GM13977 (cell line): Measurements from ENCODE around the gene CMSS1.

Source experiments
- DNase-seq: peaks from one replicate; pipeline ENCODE4 v3.0.0; 2012; ENCODE audit warnings: low spot score
- CTCF ChIP-seq: IDR thresholded peaks from 2 replicates; pipeline ENCODE4 v1.5.1; 2012; ENCODE audit warnings: mild to moderate bottlenecking, control low read depth; ENCODE audit not compliant: insufficient read depth; ENCODE audit errors: extremely low read depth, missing control alignments
- in situ Hi-C: fragments of 300-500 bp; cut with MboI; formaldehyde crosslinking; loops from one replicate; pipeline ENCODE4 v1.12.0; 2022; ENCODE audit warnings: low sequenced_read_pairs, low pct_unique_long_range_greater_than_20kb, mixed read lengths, inconsistent platforms; ENCODE audit not compliant: unreplicated experiment

Gene CMSS1

GRCh38 chr3:99862208-99862607, 44.5 kb downstream of the CMSS1 start:
- no peak for DNase-seq
- TF ChIP-seq CTCF: no peak
- in situ Hi-C loops: no loop called here

DNA sequence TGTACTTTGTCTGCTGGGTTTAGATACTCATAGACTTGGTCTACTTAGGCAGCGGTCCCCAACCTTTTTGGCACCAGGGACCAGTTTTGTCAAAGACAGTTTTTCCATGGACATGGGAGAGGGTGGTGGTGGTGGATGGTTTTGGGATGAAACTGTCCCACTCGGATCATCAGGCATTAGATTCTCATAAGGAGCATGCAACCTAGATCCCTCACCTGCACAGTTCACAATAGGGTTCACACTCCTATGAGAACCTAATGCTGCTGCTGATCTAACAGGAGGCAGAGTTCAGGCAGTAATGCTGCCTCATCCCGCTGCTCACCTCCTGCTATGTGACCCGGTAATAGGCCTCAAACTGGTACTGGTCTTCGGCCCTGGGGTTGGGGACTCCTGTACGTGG, 45.3 kb downstream of the CMSS1 start:
- DNase-seq: no peak
- TF ChIP-seq CTCF: no peak
- in situ Hi-C loops: no loop called here

DNA sequence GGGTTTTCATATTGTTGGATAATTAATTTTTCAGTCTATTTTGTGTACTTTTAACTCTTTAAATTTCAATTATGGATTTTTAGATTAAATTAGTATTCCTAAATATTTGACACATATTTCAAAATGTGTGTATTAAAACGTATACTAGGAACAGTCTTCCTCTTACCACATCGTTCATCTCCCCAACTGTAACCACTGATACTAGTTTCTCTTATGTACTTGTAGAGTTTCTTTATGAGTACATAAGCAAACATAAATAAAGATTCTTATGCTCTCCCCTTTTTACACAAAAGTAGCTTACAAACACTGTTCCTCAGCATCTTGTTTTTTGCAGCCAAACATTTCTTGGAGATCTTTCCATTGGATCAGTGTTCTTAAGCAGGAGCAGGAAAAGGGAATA, 45.9 kb downstream of the CMSS1 start:
- DNase-seq: no peak
- in situ Hi-C loops: no loop called here

DNA sequence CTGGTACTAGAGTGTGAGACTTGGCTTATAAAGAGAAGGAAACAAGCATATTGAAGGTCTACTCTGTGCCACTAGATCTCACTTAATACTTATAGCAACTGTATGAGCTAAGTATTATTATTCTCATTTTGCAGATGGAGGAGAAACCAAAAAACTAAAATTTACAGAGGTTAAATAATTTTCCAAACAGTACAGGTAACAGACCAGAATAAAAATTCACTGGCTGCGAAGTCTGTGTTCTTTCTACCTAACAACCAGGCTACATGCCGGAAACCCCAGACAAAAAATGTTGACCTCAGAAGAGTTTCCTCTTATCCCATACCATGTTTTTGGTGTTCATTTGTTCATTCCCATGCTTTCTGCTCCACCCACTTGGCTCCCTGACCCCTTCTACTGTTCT, 46.6 kb downstream of the CMSS1 start:
- in situ Hi-C loops: no loop called here
- no peak for DNase-seq
- no peak for TF ChIP-seq CTCF

More for the DNA sequence above, 45.9 kb downstream of the CMSS1 start:
- no peak for TF ChIP-seq CTCF

GRCh38 chr3:99865321-99865720, 47.7 kb downstream of the CMSS1 start:
- in situ Hi-C loops: no loop called here
- no peak for DNase-seq
- TF ChIP-seq CTCF: no peak

GRCh38 chr3:99866261-99866761, 48.6 kb downstream of the CMSS1 start:
- TF ChIP-seq CTCF: no peak
- DNase-seq: no peak
- in situ Hi-C loops: no loop called here

- no peak for DNase-seq
- no peak for TF ChIP-seq CTCF
- in situ Hi-C loops: no loop called here
Measured at GRCh38 chr3:99867594-99868310, 50.1 kb downstream of the CMSS1 start.
